RWPE2 (cell line): Measurements from ENCODE around the gene CACNB2.

Source experiments
- ATAC-seq: fragments of 200-7000 bp; cut with Tn5 transposase; 3 replicates; pipeline ENCODE4 v1.9.1; 2021; ENCODE audit warnings: low read depth
- DNase-seq: peaks from one replicate; pipeline ENCODE4 v3.0.0-alpha.2; 2020; ENCODE audit warnings: low spot score
- H3K27ac ChIP-seq: fragments of 450-650 bp; 2 replicates; pipeline ENCODE4 v1.5.1; 2017; ENCODE audit warnings: mild to moderate bottlenecking; ENCODE audit not compliant: poor library complexity, severe bottlenecking
- H3K27me3 ChIP-seq: fragments of 250-450 bp; sonication (Bioruptor Pico); 2 replicates; pipeline ENCODE4 v1.5.1; 2021; ENCODE audit warnings: mild to moderate bottlenecking, moderate library complexity; ENCODE audit not compliant: insufficient read depth, poor library complexity, severe bottlenecking
- H3K36me3 ChIP-seq: fragments of 250-450 bp; sonication (Bioruptor Pico); 2 replicates; pipeline ENCODE4 v1.5.1; 2020; ENCODE audit warnings: low read depth, mild to moderate bottlenecking, moderate library complexity
- H3K4me1 ChIP-seq: fragments of 250-450 bp; sonication (Bioruptor Pico); 2 replicates; pipeline ENCODE4 v1.5.1; 2021; ENCODE audit warnings: mild to moderate bottlenecking, moderate library complexity; ENCODE audit not compliant: insufficient read depth, poor library complexity, severe bottlenecking
- H3K4me3 ChIP-seq: fragments of 250-450 bp; sonication (Bioruptor Pico); 2 replicates; pipeline ENCODE4 v1.5.1; 2021; ENCODE audit warnings: mild to moderate bottlenecking, moderate library complexity; ENCODE audit not compliant: severe bottlenecking
- H3K9me3 ChIP-seq: fragments of 250-450 bp; sonication (Bioruptor Pico); 2 replicates; pipeline ENCODE4 v1.5.1; 2021; ENCODE audit warnings: mild to moderate bottlenecking, moderate library complexity; ENCODE audit not compliant: severe bottlenecking
- CTCF ChIP-seq: fragments of 450-650 bp; IDR thresholded peaks from one replicate; pipeline ENCODE4 v1.5.1; 2017; ENCODE audit warnings: mild to moderate bottlenecking, moderate library complexity; ENCODE audit not compliant: poor library complexity, severe bottlenecking

Gene CACNB2

GRCh38 chr10:18542832-18543231 is 402.6 kb downstream of the CACNB2 start:
- Histone ChIP-seq H3K27ac (no peak overlapping the region), H3K36me3 (peaks cover 27% of the 10 kb centered on the region), H3K4me3 (no peak overlapping the region), H3K4me1 (no peaks in the 10 kb centered on the region), H3K9me3 (no peaks in the 10 kb centered on the region), H3K27me3 (no peaks in the 10 kb centered on the region)
- TF ChIP-seq CTCF = no peak
- DNase-seq (no peak), ATAC-seq (no peak)

- TF ChIP-seq CTCF = no peak
- no peak overlapping the region for H3K27ac ChIP-seq
- no peaks in the 10 kb centered on the region for H3K9me3 ChIP-seq
- H3K4me1 ChIP-seq = no peaks in the 10 kb centered on the region
- no peaks in the 10 kb centered on the region for H3K27me3 ChIP-seq
- H3K36me3 ChIP-seq = peaks cover 18% of the 10 kb centered on the region
- DNase-seq = no peak
- H3K4me3 ChIP-seq = no peak overlapping the region
- ATAC-seq = no peak
Observed at GRCh38 chr10:18545621-18546305, 405.5 kb downstream of the CACNB2 start.

DNA sequence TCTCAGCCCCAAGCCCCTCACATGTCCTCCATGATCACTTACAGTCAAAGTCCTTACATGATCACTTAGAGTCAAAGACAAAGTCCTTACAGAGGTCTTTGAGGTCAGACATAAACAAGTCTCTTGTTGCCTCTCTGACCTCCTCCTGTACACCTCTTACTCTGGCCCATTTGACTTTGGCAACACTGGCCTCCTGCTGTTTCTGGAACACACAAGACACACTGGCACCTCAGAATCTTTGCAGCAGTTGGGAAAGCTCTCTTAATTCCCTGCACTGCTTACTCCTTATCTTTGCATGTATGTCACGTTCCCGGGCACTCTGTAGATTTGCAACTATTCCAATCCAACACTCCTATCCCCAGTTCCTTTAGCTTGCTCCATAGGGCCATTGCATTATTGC is 408.9 kb downstream of the CACNB2 start:
- ATAC-seq = no peak
- Histone ChIP-seq H3K27ac (no peak overlapping the region), H3K4me3 (no peak overlapping the region), H3K27me3 (no peaks in the 10 kb centered on the region), H3K9me3 (no peaks in the 10 kb centered on the region), H3K36me3 (peaks cover 10% of the 10 kb centered on the region; the same call in 1 of the 2 replicates), H3K4me1 (no peaks in the 10 kb centered on the region)
- TF ChIP-seq CTCF = no peak
- no peak for DNase-seq

DNA sequence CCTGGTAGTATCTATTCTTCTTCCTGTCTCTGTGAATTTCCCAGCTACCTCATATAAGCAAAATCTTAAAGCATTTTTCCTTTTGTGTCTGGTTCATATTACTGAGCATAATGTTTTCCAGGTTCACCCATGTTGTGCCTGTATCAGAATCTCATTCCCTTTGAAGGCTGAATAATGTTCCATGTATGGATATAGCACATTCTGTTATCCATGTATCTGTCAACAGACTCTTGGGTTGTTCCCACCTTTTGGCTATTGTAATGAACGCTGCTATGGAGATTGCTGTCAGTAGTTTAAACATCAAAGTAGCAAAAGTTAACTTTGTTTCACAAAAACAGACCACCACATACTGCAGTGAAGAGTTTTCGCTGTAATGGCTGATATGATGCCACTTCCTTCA is 411.2 kb downstream of the CACNB2 start:
- Histone ChIP-seq H3K27ac (no peak overlapping the region), H3K4me1 (no peaks in the 10 kb centered on the region), H3K36me3 (peaks cover 3% of the 10 kb centered on the region; the same call in 1 of the 2 replicates), H3K27me3 (no peaks in the 10 kb centered on the region), H3K9me3 (no peaks in the 10 kb centered on the region), H3K4me3 (no peak overlapping the region)
- DNase-seq (no peak), ATAC-seq (no peak)
- TF ChIP-seq CTCF = no peak

DNA sequence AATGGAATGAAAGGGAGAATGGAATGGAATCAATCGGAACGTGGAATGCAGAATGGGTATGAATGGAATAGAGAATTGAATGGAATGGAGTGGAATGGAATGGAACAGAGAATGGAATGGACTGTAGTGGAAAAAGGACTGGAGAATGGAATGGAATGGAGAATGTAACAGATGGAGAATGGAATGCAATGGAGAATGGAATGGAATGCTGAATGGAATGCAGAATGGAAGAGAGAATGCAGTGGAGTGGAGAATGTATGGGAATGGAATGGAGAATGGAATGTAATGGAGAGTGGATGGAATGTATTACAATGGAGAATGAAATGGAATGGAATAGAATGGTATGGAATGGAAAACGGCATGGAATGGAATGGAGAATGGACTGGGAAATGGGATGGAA is 414.3 kb downstream of the CACNB2 start:
- H3K4me1 ChIP-seq = no peaks in the 10 kb centered on the region
- DNase-seq (no peak), ATAC-seq (no peak)
- H3K9me3 ChIP-seq = no peaks in the 10 kb centered on the region
- H3K36me3 ChIP-seq = peaks cover 3% of the 10 kb centered on the region; the same call in 1 of the 2 replicates
- no peak overlapping the region for H3K27ac ChIP-seq
- TF ChIP-seq CTCF = no peak
- no peaks in the 10 kb centered on the region for H3K27me3 ChIP-seq
- H3K4me3 ChIP-seq = no peak overlapping the region
